ENCODE results near the gene SLC35B2.
"Not testable (repeated sequence)": the region's sequence is repeated elsewhere in the genome, so short reads cannot be mapped to it uniquely, and the experiment has no call there.

The SLC35B2 gene

GRCh38 chr6:44233567-44234100 is 23.7 kb downstream of the SLC35B2 start:
- no peak for DNase-seq

GRCh38 chr6:44232676-44233566 is 24.4 kb downstream of the SLC35B2 start:
- DNase-seq: no peak

- DNase-seq: not testable (repeated sequence)
Observed at GRCh38 chr6:44231426-44231825, 25.9 kb downstream of the SLC35B2 start.

- DNase-seq: no peak
Observed at GRCh38 chr6:44230034-44230675, 27.2 kb downstream of the SLC35B2 start.

GRCh38 chr6:44229376-44230033 is 27.8 kb downstream of the SLC35B2 start:
- no peak for DNase-seq

- no peak for DNase-seq
Observed at GRCh38 chr6:44228836-44229235, 28.5 kb downstream of the SLC35B2 start.

- DNase-seq: no peak
Observed at GRCh38 chr6:44228433-44228832, 28.9 kb downstream of the SLC35B2 start.

GRCh38 chr6:44228031-44228430 is 29.3 kb downstream of the SLC35B2 start:
- no peak for DNase-seq

GRCh38 chr6:44227148-44227793 is 30.1 kb downstream of the SLC35B2 start:
- DNase-seq: no peak

GRCh38 chr6:44226368-44227147 is 30.8 kb downstream of the SLC35B2 start:
- peak in 1 of 2 experiments; percentile 22 for DNase-seq

- no peak for DNase-seq
Observed at GRCh38 chr6:44225579-44226325, 31.6 kb downstream of the SLC35B2 start.

- no peak for DNase-seq
Observed at GRCh38 chr6:44224965-44225305, 32.4 kb downstream of the SLC35B2 start.

GRCh38 chr6:44224029-44224964 is 33.0 kb downstream of the SLC35B2 start:
- peak in 1 of 2 experiments; percentile 33 for DNase-seq

- DNase-seq: peak; percentile 30 to 46
Observed at GRCh38 chr6:44223319-44224028, 33.9 kb downstream of the SLC35B2 start, which contains the start of gene SLC29A1. TSS of gene SLC29A1 (plus strand) at chr6:44223595. CDS start at chr6:44227314, 3,719 bp downstream.

GRCh38 chr6:44222486-44223318 is 34.6 kb downstream of the SLC35B2 start:
- no peak for DNase-seq

GRCh38 chr6:44221961-44222335 is 35.4 kb downstream of the SLC35B2 start:
- DNase-seq: no peak

- no peak for DNase-seq
Observed at GRCh38 chr6:44221291-44221960, 35.9 kb downstream of the SLC35B2 start.

GRCh38 chr6:44220913-44221290 is 36.4 kb downstream of the SLC35B2 start:
- no peak for DNase-seq

Data from cerebellar nuclear complex (tissue), 1 donor.